Measurements from ENCODE around the gene BRPF3.
A peak's percentile ranks its signal among the peaks of the same experiment; 100 is the strongest.

The BRPF3 gene
- 45.4 reads per million, percentile 66 among the genes with 10 or more reads in this experiment for total RNA-seq

- peak; percentile 68 for DNase-seq
Measured at GRCh38 chr6:36196113-36196879, at the start of gene BRPF3. BRPF3 (plus strand) TSS chr6:36196744; CDS start chr6:36200323, 3,579 bp downstream.

GRCh38 chr6:36147294-36147693 lies 49.2 kb upstream of the BRPF3 start:
- no peak for DNase-seq

- no peak for DNase-seq
Measured at GRCh38 chr6:36149476-36149875, 47.1 kb upstream of the BRPF3 start.

- no peak for DNase-seq
Measured at GRCh38 chr6:36150283-36150682, 46.3 kb upstream of the BRPF3 start.

- DNase-seq = no peak
Measured at GRCh38 chr6:36154286-36154685, 42.3 kb upstream of the BRPF3 start.

- DNase-seq = no peak
Measured at GRCh38 chr6:36155662-36156061, 40.9 kb upstream of the BRPF3 start.

- DNase-seq = no peak
Measured at GRCh38 chr6:36160147-36160760, 36.3 kb upstream of the BRPF3 start.

- DNase-seq = no peak
Measured at GRCh38 chr6:36169023-36170007, 27.2 kb upstream of the BRPF3 start.

- DNase-seq = no peak
Measured at GRCh38 chr6:36170704-36171103, 25.8 kb upstream of the BRPF3 start.

- DNase-seq = no peak
Measured at GRCh38 chr6:36171573-36171972, 25.0 kb upstream of the BRPF3 start.

- DNase-seq = no peak
Measured at GRCh38 chr6:36177166-36177565, 19.4 kb upstream of the BRPF3 start.

GRCh38 chr6:36178544-36178943 lies 18.0 kb upstream of the BRPF3 start:
- no peak for DNase-seq

GRCh38 chr6:36180126-36180525 lies 16.4 kb upstream of the BRPF3 start:
- no peak for DNase-seq

- no peak for DNase-seq
Measured at GRCh38 chr6:36184311-36184710, 12.2 kb upstream of the BRPF3 start.

GRCh38 chr6:36186199-36186598 lies 10.3 kb upstream of the BRPF3 start:
- no peak for DNase-seq

- DNase-seq = no peak
Measured at GRCh38 chr6:36187446-36187845, 9.1 kb upstream of the BRPF3 start.

- no peak for DNase-seq
Measured at GRCh38 chr6:36195471-36196112, 952 bp upstream of the BRPF3 start.

GRCh38 chr6:36196880-36197548 lies 470 bp downstream of the BRPF3 start:
- DNase-seq = peak; percentile 100

GRCh38 chr6:36197739-36198221 lies 1.2 kb downstream of the BRPF3 start:
- no peak for DNase-seq

- no peak for DNase-seq
Measured at GRCh38 chr6:36198986-36199385, 2.4 kb downstream of the BRPF3 start.

GRCh38 chr6:36200154-36200891 lies 3.8 kb downstream of the BRPF3 start:
- DNase-seq = no peak

Data from effector CD4-positive, alpha-beta T cell (primary cell).